HG02852 (cell line): Measurements from ENCODE around the gene ERN1.

Experiments used
- ATAC-seq: cut with Tn5 transposase; IDR thresholded peaks from one replicate; pipeline ENCODE4 v1.9.1; 2021; ENCODE audit warnings: mild to moderate bottlenecking, moderate library complexity; ENCODE audit not compliant: unreplicated experiment

Gene ERN1

DNA sequence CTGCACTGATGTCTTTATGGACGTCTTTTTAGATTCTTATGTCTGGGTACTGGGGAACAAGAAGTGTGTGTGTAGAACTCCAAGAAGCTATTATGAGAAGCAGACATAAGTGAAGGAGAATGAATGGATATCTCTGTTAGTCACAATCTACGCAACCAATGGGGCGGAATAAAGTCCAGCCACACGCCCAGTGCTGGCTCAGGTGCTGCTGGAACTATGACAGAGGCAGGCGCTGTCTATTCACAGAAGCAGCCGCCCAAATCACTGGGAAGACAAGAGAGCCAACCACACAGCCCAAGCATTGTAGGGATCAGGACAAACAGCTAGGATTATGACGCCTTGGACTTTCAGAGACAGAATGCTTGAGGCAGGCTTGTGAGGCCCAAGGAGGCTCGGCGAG lies 65.6 kb downstream of the ERN1 start:
- ATAC-seq = no peak

DNA sequence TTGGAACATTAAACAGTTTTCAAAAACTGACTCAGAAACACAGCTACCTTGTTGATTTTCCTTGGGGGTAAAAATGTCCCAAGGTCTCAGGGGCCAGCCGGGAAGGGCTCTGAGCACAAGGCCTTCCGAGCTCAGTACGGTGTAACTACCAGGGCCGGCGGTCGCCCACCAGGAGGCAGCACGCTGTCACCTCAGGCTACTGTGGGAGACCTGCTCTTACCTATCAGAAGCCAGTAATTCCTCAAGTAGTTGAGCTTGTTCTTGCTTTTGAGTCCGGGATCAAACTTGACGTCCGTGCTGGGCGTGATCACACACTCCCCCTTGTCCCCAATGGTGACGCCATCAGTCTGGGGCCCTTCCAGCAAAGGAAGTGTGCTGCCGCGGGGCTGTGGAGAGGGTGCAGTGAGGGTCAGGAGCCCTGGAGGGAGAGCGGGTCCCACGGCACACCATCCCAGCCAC lies 66.1 kb downstream of the ERN1 start:
- no peak for ATAC-seq

DNA sequence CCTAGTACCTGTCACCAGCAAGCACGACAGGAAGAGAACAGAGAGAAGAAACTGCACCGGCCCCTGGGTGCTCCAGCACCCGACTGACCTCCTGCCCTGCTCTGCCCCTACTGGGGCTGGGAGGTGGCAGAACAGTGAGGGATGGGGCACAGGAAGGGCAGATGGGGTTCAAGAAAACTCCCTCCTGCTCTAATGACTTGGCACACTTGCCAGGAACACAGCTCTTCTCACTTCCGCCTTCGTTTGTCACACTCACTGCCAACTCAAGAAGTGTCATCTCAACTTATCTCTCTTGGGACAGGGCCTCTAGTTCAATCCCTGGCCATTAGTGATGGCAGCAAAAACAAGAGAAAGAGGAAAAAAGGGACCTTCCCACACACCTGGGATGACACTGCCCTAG lies 66.9 kb downstream of the ERN1 start:
- no peak for ATAC-seq

DNA sequence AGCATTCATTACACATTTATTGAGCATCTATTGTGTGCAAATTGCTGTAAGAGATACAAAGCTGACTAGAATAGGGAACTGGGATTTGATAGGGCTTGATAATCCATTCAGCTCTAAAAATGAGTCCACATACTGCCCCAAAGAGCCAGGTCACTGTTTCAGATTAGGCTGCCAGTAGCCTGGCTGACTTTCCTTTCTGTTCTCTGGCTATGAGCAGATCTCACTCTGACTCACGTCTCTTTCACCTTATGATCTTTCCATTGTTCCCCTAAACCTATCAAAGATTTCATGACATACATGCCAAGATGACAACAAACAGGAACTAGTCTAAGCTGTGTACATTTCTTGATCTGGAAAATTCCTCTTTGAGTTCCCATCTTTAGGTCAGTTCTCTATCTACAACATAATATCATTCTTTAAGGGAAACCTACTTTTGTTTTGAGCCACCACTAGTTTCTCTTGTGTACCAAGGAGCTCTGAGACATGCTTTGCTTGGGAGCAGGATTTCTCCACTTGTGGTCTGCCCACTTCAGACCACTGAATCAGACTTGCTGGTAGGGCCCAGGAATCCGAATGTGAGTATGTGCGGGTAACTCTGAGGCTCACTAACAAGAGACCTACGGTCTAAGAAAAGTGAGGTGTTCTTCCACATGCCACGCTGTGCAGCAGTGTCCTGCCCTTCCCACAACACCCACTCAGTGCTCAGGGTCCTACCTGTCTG lies 68.6 kb downstream of the ERN1 start:
- ATAC-seq = peak; percentile 51

- no peak for ATAC-seq
Observed at GRCh38 chr17:64060331-64060730, 69.6 kb downstream of the ERN1 start.

- no peak for ATAC-seq
Observed at GRCh38 chr17:64059756-64060155, 70.2 kb downstream of the ERN1 start.

GRCh38 chr17:64058621-64059020 lies 71.3 kb downstream of the ERN1 start:
- ATAC-seq = no peak

- no peak for ATAC-seq
Observed at GRCh38 chr17:64057701-64058263, 72.2 kb downstream of the ERN1 start.

- no peak for ATAC-seq
Observed at GRCh38 chr17:64056269-64057005, 73.5 kb downstream of the ERN1 start.

DNA sequence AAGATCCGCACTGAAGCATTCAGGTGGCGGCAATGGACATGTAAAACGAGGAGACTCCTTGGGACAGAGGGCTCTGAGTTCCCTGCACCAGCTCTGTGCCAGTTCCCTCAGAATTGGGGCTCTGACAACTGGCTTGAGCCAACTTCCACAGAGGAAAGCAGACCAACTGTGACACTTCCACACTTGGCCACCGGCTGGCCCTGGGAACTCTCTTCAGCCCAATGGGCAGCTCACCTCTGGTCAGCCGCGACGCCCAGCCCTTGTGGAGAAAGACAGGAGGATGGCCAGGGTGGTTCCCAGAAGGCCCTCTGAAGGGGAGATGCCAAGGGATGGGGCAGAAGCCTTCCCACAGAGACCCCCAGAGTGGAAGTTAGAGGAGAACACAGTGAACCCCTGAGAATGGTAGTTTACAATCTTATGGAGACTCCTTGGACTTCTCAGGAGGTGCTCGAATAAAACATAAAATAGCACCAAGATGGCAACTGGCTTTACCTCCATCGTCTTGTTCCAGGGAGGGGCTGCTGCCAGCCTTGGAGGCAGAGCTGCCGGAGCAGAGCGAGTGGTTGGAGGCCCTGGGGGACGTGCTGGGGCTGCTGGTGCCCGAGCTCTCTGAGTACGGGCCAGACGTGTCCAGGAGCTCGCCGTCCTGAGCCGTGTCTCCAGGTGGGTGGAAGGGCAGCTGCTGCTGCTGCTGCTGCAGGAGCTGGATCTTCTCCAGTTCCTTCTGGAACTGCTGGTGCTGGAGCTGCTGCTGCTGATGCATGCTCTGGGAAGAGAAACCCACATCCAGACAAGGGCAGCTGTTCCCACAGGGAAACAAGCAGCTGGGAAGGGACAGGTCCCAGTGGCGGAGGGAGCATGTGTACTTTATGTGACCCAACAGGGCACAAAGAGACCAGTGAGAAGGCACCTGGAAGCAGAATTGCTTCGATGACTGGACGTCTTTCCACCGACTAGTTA lies 74.5 kb downstream of the ERN1 start:
- no peak for ATAC-seq

DNA sequence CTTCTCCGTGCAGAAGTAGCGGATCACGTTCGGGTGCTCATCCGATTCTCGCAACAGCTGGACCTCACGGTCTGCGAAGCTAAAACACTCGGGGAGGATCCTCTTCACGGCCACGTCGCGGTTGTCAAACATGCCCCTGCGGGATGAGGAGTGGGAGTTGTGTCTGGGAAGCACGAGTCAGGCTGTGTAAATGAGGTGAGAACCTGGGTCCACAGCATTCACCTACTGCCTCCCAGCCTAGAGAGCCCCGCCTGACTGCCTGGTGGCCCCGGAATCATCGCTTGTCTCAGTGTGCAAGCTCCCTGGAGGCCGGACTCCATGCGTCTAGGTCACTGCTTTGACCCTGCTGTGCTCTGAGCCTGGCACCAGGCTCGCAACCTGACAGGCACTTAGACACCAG lies 75.6 kb downstream of the ERN1 start:
- no peak for ATAC-seq

GRCh38 chr17:64053101-64053500 lies 76.8 kb downstream of the ERN1 start:
- no peak for ATAC-seq

DNA sequence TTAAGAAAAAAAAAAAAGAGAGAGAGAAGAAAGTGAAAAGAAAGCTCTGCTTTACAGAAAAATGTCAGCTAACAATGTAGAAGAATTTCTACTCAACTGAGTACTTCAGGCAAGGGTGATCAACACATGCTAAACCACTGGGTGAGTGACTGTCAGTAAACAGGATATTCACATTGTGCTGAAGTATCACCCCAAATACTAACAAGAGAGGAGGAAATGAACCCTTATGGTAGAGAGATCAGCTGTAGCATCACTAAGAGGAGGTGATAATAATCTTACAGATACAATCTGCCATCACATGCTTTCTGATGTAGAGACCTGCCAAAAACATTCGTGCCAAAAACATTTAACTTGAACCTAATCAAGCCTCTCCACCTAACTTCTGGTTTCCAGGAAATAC lies 78.8 kb downstream of the ERN1 start:
- ATAC-seq = no peak

DNA sequence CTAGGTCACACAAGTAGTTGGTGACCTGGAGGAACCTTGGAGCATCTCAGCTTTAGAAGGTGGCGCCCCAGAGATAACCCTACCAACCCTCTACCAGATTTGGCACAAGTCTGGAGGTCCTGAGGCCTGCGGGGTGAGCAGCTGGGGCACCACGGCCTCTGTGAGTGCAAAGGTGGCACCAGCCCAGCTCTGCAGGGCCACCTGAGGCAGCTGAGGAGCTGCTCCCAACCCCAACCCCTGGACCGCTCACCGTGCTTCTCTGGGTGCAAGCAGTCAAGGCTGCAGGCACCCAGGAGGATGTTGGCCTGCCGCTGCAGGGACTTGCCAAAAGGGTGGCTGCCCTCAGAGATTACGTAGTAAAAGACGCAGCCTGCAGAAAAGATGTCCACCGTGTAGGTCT lies 81.1 kb downstream of the ERN1 start:
- ATAC-seq = no peak

DNA sequence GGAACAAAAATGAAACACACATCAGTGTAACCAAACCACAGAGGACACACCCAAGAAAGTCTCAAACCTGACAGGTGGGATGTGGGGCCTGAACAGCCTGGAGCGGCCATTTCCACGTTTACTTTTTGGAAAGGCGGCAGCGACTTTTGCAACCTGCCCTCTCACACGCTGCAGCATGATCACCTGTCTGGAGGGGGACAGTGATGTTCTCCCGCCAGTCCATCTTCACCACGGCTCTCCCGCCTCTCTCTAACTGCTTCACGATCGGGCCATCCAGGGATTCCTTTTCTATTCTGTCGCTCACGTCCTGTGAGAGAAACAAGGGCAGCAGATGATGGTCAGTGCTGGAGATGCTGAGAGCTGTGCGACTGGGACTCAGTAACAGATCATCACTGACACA lies 84.8 kb downstream of the ERN1 start:
- no peak for ATAC-seq

- no peak for ATAC-seq
Observed at GRCh38 chr17:64042700-64043485, 87.1 kb downstream of the ERN1 start.

- no peak for ATAC-seq
Observed at GRCh38 chr17:64041912-64042311, 88.0 kb downstream of the ERN1 start.

DNA sequence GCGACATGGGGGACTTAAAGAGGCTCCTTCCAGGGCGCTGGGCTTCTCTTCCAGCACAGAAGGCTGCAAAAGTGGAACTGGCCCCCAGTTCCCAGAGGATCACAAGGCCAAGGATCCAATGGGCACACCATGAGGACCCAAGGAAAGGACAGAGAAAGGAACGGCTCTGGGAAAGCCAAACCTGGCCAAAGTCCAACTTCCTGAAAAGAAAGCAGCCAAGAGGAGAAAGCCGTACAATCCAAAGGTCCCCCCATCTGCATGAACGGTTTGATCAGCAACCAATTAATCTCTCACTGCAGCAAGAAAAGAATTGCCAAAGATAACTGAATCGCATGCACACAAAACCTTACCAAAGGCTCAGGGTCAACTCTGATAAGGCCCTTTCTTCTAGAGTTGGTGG lies 89.7 kb downstream of the ERN1 start:
- ATAC-seq = no peak

- no peak for ATAC-seq
Observed at GRCh38 chr17:64039106-64039400, 90.9 kb downstream of the ERN1 start.

DNA sequence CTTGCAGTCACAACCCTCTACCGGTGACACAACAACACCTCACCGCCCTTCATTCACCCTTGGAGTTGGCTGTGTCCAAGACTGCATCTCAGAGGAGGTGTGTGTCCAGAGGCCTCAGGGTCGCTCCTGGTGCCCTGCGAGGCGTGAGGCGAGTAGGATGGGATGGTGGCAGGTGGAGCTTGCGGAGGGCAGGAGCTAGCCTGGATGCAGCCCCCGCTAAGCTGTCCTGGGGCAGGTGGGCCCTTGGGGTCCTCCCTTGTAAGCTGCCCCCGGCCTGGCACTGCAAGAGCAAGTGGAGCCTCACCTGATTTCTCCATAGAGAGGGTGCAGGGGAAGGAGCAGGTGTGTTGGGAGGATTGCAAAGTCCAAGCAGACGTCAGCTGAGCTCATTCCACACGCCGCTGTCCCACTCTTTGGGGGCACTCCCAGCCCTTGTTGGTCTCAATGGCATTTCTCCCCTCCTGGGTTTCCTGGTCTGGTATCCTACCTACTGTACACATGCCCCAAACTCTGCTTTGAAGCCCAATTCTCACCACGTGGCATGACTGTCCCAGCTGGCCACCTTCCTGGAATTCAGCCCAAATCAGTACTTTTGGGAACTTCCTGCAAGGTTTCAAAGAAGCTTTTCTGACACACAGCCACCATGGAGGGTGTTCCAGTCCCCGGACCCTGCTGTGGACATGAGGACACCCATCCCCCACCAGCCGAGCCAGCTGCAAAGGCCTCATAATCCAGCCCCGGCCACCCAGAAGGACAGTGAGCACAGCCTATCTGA lies 91.4 kb downstream of the ERN1 start:
- ATAC-seq = no peak
